Hippocampal formation (tissue), 2 donors: ENCODE measurements around the gene SALL4.
"Not testable (repeated sequence)": the region's sequence is repeated elsewhere in the genome, so short reads cannot be mapped to it uniquely, and the experiment has no call there.

Experiments
- DNase-seq, 2 donors: peaks; one replicate each; lab custom pipeline; 2025; lab: John Stamatoyannopoulos, UW

SALL4 gene

DNA sequence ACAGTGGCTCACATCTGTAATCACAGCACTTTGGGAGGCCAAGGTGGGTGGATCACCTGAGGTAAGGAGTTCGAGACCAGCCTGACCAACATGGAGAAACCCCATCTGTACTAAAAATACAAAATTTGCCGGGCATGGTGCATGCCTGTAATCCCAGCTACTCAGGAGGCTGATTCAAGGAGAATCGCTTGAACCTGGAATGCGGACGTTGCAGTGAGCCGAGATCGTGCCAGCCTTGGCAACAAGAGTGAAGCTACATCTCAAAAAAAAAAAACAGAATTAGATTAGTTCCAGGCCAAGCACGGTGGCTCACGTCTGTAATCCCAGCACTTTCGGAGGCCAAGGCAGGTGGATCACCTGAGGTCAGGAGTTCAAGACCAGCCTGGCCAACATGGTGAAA lies 36.9 kb downstream of the SALL4 start:
- DNase-seq: not testable (repeated sequence)

DNA sequence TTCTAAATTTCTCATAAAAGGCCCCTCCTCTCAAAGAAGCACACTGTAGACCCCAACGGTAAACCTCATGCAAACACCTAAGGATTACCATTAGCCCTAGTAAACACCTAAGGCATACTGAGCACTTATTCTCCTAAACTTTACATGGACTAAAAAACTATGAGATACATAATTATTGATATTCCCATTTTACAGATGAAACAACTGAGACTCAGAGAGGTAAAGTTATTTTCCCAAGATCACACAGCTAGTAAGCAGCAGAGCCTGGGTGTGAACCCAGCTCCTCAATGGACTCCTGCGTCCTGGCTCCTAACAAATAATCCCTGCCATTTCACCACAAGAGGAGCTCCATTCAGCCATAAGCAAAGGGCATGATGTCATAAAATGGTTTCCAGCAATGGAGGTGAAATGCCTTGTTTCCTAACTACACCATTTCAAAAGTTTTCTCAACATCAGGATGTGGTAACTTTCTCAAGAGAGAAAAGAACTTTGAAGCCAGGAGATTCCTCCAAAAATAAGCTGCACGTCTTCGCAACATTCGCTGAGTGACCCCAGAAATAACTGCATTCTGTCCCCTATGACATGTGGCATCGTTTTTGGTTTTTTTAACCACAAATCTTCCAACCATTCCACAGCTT lies 38.2 kb downstream of the SALL4 start:
- no peak for DNase-seq

DNA sequence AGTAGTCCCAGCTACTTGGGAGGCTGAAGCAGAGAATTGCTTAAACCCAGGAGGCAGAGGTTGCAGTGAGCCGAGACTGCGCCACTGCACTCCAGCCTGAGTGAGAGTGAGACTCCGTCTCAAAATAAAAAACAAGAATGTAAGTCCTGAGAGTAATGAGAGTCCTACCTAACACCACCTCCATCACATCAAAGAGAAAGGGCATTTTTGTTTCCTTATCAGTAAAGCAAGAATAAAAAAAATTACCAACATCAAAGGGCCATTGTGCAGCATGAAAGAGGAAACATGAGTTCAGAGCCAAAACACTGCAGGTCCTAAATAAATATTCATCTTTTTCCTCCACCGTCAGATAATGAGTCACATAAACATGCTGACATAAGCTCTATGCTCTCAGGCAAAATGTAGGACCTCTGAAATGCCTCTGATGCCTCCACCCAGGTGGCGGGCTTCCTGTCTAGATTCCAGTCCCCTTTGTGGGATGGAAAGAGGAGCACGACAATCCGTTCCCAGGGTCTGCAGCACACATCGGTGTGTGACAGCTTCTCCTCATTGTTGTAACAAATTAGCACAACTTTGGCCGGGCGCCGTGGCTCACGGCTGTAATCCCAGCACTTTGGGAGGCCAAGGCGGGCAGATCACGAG lies 41.3 kb downstream of the SALL4 start:
- peak in 1 of 2 donors; percentile 19 for DNase-seq

DNA sequence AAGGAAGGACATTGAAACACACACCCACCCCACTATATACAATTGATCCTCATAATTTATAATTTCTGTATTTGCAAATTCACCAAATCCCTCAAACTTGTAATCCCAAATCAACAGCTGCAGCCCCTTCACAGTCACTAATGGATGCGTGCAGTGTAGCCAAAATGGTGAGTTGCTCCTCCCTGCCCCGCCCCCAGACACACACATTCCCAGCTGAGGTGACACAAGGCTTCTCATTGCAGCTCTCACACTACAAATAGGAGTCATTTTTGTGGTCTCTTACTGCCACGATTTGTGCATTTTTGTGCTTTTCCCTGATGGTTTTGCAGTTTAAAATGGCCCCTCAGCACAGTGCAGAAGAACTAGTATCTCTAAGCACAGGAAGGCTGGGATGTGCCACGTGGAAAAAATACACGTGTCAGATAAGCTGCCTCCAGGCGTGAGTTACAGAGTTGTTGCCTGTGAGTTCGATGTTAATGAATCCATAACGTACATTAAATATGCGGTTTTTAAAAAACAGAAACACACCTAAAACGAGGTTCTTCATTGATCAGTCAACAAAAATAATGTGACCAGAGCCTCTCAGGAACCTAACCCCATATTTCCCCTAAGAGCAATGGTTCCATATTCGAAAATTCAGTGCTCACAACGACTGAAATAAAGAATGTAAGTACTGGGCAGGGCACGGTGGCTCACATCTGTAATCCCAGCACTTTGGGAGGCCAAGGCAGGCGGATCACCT lies 42.4 kb downstream of the SALL4 start:
- DNase-seq: no peak

DNA sequence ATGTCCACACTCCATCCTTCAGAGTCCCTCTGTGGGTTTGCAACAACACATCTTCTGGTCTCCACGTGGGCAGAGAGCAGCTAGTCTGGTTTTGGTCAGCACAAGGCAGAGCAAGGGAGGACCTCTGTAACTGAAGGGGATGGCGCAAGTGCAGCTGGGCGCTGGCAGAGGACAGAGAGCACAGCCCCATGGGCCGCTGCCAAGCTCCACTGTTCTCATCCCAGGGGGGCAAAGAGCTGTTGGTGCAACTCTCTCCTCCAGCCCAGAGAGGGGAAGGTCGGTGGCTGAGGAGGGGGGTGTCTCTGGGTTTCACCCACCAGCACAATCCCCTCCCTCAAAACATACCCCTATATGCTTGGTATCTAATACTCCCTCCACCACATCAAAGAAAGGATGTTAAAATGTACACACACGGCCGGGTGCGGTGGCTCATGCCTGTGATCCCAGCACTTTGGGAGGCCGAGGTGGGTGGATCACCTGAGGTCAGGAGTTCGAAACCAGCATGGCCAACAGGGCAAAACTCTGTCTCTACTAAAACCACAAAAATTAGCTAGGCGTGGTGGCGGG lies 43.3 kb downstream of the SALL4 start:
- peak; percentile 73 to 75 for DNase-seq

DNA sequence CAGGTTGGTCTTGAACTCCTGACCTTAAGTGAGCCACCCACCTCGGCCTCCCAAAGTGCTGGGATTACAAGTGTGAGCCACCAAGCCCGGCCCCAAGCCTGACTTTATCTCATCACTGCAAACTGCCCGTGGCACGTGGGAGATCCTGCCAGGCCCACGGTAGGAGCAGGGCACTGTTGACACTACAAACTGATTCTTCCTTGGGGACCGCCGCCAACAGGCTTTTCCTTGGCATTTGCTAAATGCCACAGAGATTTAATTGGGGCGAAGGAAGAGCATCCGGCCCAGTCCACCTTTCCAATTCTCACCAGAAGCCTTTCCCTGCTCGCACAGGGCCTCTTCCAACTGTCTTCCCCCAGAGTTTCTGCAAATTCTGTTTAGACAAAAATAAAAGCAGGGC lies 45.1 kb downstream of the SALL4 start:
- no peak for DNase-seq

DNA sequence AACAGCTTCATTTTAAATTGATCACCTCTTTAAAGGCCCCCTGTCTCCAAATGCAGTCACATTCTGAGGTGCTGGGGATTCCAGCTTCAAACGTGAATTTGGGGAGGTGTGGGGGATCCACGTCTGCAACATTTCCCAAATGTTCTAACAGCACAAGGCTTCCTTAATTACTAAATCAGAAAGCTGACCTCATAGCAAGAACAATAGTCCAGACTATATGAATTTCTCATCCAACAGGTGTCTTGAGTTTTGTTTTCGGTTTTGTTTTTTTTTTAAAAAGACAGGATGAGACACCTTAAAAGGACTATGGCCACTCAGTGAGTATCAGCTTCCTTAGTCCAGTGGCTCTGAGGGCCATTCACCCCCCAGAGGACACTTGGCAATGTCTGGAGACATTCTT lies 45.7 kb downstream of the SALL4 start:
- no peak for DNase-seq

DNA sequence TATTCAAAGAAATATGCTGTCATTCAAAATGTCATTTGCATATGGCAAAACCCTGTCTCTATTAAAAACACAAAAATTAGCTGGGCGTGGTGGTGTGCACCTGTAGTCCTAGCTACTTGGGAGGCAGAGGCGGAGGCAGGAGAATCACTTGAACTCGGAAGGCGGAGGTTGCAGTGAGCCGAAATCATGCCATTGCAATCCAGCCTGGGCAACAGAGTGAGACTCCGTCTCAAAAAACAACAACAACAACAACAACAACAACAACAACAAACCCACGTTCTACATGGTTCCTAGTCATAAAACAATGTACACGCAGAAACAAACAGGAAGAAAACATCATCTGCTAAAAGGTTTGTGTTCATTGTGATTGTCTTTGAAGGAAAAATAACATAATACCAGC lies 49.1 kb downstream of the SALL4 start:
- DNase-seq: not testable (repeated sequence)

DNA sequence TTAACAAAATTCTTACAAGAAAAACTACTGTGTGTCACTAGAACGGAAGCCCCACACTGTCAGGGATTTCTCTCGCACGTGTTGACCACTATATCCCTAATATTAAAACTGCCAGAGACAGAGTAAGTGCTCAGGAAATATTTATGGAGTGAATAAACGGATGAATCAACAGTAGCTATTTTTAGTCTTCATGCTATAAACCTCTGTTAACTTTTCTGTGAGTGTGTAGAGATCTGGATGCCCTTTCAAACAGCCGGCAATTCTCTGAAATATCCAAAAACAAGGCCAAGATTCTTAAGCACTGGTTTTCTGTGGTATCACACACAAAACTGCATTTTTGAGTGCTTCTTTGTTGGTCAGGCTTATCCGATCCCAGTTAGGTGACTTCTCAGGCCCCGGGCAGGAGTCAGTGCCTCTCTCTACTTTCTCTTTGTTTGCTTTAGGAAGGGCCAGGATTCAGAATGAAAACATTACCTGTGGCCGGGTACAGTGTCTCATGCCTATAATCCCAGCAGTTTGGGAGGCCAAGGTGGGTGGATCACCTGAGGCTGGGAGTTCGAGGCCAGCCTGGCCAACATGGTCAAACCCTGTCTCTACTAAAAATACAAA lies 49.9 kb downstream of the SALL4 start:
- no peak for DNase-seq

DNA sequence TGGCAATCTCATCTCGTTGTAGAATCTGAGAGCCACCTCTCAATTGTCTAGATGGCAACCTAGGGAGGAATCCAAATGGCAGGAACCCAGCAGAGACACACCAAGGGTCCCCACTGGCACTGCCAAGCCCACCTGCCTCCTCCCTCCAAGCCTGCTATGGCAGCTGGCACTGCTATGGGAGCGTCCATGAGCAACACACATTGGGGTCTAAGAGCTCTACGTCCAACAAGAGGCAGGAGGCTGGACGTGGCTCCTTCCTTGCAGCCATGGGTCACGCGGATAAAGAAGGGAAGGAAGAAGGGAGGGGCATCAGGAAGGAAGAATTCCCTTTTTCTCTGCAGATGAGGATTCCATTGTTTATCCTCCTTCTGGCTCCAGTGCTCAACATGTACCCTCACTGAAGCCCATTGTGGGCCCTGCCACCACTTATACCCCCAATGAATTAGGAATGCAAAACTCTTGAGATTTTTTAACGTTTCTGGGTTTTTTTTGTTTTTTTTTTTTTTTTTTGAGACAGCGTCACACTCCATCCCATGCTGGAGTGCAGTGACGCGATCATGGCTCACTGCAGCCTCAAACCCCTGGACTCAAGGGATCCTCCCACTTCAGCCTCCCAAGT lies 51.4 kb downstream of the SALL4 start:
- DNase-seq: no peak

DNA sequence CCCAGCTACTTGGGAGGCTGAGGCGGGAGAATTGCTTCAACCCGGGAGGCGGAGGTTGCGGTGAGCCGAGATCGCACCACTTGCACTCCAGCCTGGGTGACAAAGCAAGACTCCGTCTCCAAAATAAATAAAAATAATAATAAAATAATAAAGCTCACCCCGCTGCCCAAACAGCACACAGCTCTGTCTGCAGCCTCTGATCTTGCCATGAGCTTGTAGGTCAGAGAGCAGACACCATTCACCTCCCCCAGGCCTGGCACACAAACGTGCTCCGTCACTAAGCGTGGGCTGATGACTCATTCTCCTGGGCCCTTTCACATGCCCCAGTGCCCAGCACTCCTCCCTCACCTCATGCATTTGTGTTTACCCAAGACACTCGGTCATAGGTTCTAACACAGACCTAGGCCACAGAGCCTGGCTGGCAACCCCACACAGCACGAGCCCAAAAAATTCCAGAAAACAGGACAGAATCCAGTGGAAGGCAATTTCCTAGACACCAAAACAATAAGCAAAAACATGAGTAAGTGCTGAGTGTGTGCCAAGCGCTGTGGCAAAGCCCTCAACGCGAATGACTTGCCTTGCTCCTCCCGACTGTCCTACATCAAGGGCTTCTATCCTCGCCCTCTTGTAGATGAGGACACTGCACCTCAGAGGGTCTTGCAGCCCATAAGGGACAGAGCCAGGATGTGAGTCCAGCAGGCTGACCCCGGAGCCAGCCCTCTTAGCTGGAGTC lies 52.1 kb downstream of the SALL4 start:
- DNase-seq: peak in 1 of 2 donors; percentile 54

DNA sequence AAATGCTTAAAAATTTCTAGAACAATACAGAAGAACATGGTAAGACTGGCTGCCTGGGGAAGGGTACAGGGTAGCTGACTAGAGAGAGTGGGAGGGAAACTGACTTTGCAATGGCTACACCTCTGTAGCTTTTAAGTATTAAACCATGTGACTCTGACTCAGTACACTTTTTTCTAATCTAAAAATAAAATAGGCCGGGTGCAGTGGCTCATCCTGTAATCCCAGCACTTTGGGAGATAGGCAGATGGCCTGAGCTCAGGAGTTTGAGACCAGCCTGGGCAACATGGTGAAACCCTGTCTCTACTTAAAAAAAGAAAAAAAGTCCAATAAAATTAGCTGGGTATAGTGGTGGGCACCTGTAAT lies 52.7 kb downstream of the SALL4 start:
- peak in 1 of 2 donors; percentile 29 for DNase-seq

DNA sequence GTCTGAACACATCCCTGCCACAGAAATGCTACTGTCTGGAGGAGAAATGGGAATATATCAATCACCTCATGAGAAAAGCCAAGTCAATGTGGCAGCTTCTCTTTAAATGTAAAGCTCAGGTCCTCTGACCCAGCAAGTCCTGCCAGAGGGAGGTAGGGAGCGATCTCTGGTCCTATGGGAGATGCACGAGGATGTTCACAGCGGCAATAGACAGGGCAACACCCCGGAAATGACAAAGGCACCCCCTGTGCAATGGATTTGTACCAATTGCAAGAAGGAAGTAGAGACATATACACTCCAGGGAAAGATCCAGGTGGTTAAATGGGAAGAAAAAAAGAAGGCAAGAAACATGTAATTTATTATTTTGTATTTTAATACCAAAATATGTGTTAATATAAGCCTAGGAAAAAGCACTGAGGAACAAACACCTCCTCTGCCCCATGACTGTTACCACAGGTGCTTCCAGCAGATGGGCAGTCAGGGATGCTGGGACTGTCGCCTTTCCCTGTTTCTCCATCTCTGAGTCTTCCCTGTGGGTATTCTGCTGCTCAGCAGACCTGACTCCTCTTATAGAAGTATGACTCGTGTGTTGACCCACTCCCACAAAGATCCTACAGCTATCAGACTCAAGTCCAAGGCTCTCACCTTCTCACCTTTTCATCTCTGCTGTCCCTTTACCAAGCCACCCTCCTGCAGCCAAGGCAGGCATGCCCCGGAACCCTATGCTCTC lies 55.0 kb downstream of the SALL4 start:
- DNase-seq: no peak

DNA sequence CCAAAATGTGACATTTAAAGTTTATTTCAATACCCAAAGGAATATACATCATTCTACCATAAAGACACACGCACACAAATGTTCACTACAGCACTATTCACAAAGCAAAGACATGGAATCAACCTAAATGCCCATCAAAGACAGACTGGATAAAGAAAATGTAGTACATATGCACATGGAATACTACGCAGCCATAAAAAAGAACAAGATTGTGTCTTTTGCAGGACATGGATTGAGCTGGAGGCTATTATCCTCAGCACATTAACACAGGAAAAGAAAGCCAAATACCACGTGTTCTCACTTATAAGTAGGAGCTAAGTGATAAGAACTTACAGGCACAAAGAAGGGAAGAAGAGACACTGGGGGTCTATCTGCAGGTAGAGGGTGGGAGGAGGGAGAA lies 56.5 kb downstream of the SALL4 start:
- no peak for DNase-seq

DNA sequence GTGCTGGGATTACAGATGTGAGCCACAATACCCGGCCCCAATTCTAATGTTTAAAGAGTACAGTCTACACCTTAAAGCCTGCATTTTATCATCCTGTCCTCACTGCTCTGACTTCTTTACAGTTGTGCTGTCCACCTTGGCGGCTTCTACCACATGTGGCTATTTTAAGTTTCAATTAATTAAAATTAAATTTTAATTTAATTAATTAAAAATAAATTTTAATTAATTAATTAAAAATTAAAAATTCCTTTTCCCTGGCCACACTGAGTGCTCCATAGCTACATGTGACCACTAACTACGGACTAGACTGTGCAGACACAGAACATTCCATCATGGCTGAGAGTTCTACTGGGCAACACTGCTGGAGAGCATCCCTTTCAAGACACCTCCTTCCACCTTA lies 61.5 kb downstream of the SALL4 start:
- no peak for DNase-seq

DNA sequence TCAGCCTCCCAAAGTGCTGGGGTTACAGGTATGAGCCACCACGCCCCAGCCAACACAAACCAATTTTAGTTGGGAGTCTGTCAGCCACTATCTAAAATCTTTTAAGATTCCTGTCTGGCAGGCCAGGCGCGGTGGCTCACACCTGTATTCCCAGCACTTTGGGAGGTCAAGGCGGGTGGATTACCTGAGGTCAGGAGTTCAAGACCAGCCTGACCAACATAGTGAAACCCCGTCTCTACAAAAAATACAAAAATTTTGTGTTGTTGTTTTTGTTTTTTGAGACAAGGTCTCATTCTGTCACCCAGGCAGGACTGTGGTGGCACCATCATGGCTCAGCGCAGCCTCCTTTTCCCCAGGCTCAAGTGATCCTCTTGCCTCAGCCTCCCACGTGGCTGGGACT lies 62.0 kb downstream of the SALL4 start:
- not testable (repeated sequence) for DNase-seq

DNA sequence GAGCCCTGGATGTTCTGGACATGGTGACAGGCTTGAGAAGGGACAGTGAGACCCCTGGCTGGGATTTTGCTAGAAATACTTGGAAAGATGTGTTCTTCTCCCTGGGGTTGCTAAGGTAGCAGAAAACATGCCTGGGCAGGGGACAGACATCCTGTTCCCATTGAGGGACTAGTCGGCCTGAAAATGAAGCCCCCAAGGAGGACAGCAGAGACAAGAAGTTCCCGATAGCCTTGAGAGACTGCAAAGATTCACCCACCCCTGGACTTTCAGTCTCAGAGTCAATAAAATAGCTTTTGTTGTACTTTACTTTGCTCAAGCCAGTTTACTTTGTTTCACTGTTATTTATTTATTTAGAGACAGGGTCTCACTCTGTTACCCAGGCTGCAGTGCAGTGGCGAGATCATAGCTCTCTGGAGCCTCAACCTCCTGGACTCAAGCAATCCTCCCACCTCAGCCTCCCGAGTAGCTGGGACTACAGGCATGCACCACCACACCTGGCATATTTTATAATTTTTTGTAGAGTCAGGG lies 62.5 kb downstream of the SALL4 start:
- no peak for DNase-seq

DNA sequence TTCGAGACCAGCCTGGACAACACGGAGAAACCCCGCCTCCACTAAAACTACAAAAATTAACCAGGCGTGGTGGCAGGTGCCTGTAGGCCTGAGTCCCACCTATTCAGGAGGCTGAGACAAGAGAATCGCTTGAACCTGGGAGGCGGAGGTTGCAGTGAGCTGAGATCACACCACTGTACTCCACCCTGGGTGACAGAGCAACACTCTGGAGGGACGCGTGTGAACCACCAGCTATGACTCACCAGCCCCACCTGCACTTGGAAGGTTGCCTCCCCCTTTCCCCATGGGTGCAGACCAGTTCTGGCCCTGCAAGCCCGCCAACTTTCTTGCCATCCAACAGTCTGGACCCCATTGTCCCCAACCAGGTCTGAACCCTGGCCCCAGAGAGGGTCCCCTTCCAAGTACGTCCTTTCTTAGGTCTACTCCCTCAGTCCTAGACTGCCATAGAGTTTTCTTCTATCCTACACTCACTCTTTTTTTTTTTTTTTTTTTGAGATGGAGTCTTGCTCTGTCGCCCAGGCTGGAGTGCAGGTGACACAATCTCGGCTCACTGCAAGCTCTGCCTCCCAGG lies 63.4 kb downstream of the SALL4 start:
- DNase-seq: no peak

DNA sequence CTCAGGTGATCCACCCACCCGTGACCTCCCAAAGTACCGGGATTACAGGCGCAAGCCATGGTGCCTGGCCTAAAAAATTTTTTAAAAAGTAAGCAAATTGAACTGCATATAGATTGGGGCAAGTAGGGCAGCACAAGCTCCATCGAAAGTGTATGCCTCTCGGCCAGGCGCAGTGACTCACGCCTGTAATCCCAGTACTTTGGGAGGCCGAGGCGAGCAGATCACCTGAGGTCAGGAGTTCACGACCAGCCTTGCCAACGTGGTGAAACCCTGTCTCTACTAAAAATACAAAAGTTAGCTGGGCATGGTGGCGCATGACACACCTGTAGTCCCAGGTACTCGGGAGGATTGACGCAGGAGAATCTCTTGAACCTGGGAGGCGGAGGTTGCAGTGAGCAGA lies 64.1 kb downstream of the SALL4 start:
- not testable (repeated sequence) for DNase-seq

DNA sequence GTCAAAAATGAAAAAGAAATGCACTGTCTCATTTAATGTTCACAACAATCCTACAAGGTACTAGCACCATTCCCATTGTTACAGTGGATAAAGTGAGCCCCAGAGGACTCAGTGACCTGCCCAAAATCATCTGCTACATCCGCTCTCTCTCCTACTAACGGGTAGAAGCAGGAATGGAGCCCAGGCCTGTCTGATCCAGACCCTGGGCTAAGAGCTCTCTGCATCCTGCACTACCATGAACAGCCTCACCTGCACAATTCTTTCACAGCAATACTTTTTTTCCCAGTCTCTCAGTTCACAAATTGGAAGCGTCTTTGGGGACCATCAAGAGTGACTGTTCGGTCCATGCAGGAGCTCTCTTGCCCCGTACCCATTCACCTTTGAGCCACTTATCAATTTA lies 65.4 kb downstream of the SALL4 start:
- DNase-seq: no peak
